Measurements from ENCODE around the gene LSAMP. TPM values are rescaled to one million over a fixed set of nuclear protein-coding genes. Genes with fewer than 3 reads are reported as not detected.

The LSAMP gene
- total and polyA plus RNA-seq, 2 of the 8 experiments (the other 6 are each of a cell fraction or from before 2014, with no cell fraction given), result 1.8 to 5.7 TPM

DNA sequence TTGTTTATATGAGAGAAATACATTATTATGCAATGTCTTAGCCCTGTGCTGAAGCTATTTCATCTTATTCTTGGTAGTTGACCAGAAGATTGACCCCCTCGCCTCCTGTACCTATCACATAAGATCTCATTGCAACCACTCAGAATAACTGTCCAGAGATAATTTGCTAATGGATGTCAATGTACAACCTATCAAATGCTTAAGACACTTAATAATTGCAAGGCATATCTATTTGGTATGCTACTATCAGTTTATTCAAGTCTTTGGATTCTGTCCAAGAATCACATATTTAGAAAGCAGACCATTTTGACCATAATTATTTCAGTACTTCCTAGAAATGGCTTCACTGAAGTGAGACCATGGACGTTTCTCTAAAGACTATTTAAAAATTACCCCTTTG, 580.4 kb downstream of the LSAMP start (continued):
- TF ChIP-seq, protein P1, sequence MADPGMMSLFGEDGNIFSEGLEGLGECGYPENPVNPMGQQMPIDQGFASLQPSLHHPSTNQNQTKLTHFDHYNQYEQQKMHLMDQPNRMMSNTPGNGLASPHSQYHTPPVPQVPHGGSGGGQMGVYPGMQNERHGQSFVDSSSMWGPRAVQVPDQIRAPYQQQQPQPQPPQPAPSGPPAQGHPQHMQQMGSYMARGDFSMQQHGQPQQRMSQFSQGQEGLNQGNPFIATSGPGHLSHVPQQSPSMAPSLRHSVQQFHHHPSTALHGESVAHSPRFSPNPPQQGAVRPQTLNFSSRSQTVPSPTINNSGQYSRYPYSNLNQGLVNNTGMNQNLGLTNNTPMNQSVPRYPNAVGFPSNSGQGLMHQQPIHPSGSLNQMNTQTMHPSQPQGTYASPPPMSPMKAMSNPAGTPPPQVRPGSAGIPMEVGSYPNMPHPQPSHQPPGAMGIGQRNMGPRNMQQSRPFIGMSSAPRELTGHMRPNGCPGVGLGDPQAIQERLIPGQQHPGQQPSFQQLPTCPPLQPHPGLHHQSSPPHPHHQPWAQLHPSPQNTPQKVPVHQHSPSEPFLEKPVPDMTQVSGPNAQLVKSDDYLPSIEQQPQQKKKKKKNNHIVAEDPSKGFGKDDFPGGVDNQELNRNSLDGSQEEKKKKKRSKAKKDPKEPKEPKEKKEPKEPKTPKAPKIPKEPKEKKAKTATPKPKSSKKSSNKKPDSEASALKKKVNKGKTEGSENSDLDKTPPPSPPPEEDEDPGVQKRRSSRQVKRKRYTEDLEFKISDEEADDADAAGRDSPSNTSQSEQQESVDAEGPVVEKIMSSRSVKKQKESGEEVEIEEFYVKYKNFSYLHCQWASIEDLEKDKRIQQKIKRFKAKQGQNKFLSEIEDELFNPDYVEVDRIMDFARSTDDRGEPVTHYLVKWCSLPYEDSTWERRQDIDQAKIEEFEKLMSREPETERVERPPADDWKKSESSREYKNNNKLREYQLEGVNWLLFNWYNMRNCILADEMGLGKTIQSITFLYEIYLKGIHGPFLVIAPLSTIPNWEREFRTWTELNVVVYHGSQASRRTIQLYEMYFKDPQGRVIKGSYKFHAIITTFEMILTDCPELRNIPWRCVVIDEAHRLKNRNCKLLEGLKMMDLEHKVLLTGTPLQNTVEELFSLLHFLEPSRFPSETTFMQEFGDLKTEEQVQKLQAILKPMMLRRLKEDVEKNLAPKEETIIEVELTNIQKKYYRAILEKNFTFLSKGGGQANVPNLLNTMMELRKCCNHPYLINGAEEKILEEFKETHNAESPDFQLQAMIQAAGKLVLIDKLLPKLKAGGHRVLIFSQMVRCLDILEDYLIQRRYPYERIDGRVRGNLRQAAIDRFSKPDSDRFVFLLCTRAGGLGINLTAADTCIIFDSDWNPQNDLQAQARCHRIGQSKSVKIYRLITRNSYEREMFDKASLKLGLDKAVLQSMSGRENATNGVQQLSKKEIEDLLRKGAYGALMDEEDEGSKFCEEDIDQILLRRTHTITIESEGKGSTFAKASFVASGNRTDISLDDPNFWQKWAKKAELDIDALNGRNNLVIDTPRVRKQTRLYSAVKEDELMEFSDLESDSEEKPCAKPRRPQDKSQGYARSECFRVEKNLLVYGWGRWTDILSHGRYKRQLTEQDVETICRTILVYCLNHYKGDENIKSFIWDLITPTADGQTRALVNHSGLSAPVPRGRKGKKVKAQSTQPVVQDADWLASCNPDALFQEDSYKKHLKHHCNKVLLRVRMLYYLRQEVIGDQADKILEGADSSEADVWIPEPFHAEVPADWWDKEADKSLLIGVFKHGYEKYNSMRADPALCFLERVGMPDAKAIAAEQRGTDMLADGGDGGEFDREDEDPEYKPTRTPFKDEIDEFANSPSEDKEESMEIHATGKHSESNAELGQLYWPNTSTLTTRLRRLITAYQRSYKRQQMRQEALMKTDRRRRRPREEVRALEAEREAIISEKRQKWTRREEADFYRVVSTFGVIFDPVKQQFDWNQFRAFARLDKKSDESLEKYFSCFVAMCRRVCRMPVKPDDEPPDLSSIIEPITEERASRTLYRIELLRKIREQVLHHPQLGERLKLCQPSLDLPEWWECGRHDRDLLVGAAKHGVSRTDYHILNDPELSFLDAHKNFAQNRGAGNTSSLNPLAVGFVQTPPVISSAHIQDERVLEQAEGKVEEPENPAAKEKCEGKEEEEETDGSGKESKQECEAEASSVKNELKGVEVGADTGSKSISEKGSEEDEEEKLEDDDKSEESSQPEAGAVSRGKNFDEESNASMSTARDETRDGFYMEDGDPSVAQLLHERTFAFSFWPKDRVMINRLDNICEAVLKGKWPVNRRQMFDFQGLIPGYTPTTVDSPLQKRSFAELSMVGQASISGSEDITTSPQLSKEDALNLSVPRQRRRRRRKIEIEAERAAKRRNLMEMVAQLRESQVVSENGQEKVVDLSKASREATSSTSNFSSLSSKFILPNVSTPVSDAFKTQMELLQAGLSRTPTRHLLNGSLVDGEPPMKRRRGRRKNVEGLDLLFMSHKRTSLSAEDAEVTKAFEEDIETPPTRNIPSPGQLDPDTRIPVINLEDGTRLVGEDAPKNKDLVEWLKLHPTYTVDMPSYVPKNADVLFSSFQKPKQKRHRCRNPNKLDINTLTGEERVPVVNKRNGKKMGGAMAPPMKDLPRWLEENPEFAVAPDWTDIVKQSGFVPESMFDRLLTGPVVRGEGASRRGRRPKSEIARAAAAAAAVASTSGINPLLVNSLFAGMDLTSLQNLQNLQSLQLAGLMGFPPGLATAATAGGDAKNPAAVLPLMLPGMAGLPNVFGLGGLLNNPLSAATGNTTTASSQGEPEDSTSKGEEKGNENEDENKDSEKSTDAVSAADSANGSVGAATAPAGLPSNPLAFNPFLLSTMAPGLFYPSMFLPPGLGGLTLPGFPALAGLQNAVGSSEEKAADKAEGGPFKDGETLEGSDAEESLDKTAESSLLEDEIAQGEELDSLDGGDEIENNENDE (IDR thresholded peaks at IDR 0.05; ENCODE audit: insufficient replicate concordance, low read length), result no peak
- no peak for TF ChIP-seq BCL11A (IDR thresholded peaks at IDR 0.05; ENCODE audit: low read depth in 2 of 2, low read length in 2 of 2)
- no peak for TF ChIP-seq KDM4A (IDR thresholded peaks at IDR 0.05; ENCODE audit: low read depth, low read length, severe bottlenecking)
- no peak for TF ChIP-seq POLR2AphosphoS5 (IDR thresholded peaks at IDR 0.05; ENCODE audit: low read depth, low read length)
- no peak for TF ChIP-seq HDAC6 (IDR thresholded peaks at IDR 0.05; ENCODE audit: low read depth, low read length)
- TF ChIP-seq, protein P2, sequence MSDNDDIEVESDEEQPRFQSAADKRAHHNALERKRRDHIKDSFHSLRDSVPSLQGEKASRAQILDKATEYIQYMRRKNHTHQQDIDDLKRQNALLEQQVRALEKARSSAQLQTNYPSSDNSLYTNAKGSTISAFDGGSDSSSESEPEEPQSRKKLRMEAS (IDR thresholded peaks at IDR 0.05), result no peak
- no peak for TF ChIP-seq SIRT6 (IDR thresholded peaks at IDR 0.05; ENCODE audit: low read length)
- TF ChIP-seq EZH2 (IDR thresholded peaks at IDR 0.05; ENCODE audit: low read depth, low read length, severe bottlenecking), result no peak
- no peak for TF ChIP-seq CBX5 (IDR thresholded peaks at IDR 0.05; ENCODE audit: low read depth, low read length)
- TF ChIP-seq, protein P3, sequence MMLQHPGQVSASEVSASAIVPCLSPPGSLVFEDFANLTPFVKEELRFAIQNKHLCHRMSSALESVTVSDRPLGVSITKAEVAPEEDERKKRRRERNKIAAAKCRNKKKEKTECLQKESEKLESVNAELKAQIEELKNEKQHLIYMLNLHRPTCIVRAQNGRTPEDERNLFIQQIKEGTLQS (IDR thresholded peaks at IDR 0.05; ENCODE audit: insufficient read depth, low read depth, low read length), result no peak
- no peak for TF ChIP-seq GABPA (IDR thresholded peaks at IDR 0.05; ENCODE audit: borderline replicate concordance, insufficient read depth, low read length)

Measured in H1 (cell line).